H1 (cell line): ENCODE measurements around the gene UGT1A10. TPM values are rescaled to one million over a fixed set of nuclear protein-coding genes. Genes with fewer than 3 reads are reported as not detected.

Experiments used
- CTCF ChIA-PET: fragments of 300-600 bp; sonication (Branson Sonifier 250); formaldehyde crosslinking; loops from one replicate; lab custom pipeline; 2021; ENCODE audit not compliant: partially characterized antibody; lab: Charles Lee
- POLR2A ChIA-PET: fragments of 300-600 bp; sonication (Branson Sonifier 250); formaldehyde crosslinking; loops from one replicate; lab custom pipeline; 2021; ENCODE audit warnings: inconsistent platforms; ENCODE audit not compliant: partially characterized antibody; lab: Charles Lee
- DNase-seq, 2 experiments: peaks; one replicate each; pipeline versions ENCODE4 v3.0.0 to v3.0.0-alpha.2; 2010 to 2022; ENCODE audit warnings: low spot score in 2 of 2, low read depth in 1 of 2, mixed read lengths in 1 of 2
- FAIRE-seq: peaks from 2 replicates; lab custom pipeline; 2011; peaks lifted over from hg19 to GRCh38; lab: Jason Lieb, UNC
- H2AFZ ChIP-seq: 2 replicates; pipeline ENCODE4 v1.8.1; 2012; ENCODE audit warnings: low read length, inconsistent platforms
- H2AK5ac ChIP-seq: 2 replicates; pipeline ENCODE4 v1.6.1; 2013; ENCODE audit warnings: low read depth, low read length
- H2BK120ac ChIP-seq: replicated peaks from 2 replicates; pipeline ENCODE3; 2013; ENCODE audit warnings: low read depth, low read length, inconsistent platforms
- H2BK12ac ChIP-seq: 2 replicates; pipeline ENCODE4 v1.6.1; 2013; ENCODE audit warnings: low read depth, low read length
- H2BK15ac ChIP-seq: 2 replicates; pipeline ENCODE4 v1.6.1; 2013; ENCODE audit warnings: low read length
- H2BK20ac ChIP-seq: 2 replicates; pipeline ENCODE4 v1.6.1; 2013; ENCODE audit warnings: low read length
- H2BK5ac ChIP-seq: 2 replicates; pipeline ENCODE4 v1.6.1; 2013; ENCODE audit warnings: low read depth, low read length
- H3K14ac ChIP-seq: 2 replicates; pipeline ENCODE4 v1.6.1; 2013; ENCODE audit warnings: inconsistent platforms; ENCODE audit not compliant: insufficient read length
- H3K18ac ChIP-seq: 2 replicates; pipeline ENCODE4 v1.6.1; 2013; ENCODE audit warnings: low read length; ENCODE audit errors: extremely low read depth
- H3K23ac ChIP-seq: 2 replicates; pipeline ENCODE4 v1.6.1; 2013; ENCODE audit warnings: inconsistent platforms; ENCODE audit not compliant: insufficient read length
- H3K23me2 ChIP-seq: 2 replicates; pipeline ENCODE4 v1.6.1; 2013; ENCODE audit warnings: low read depth, low read length
- H3K27ac ChIP-seq: 2 replicates; pipeline ENCODE4 v1.6.1; 2011; ENCODE audit warnings: low read depth, low read length, inconsistent platforms
- H3K27me3 ChIP-seq, 4 experiments: replicated peaks in 1 of 4; 1 replicate in 1 of 4; 2 replicates in 3 of 4; pipeline versions ENCODE4 v1.6.1 to v1.8.1; 2011 to 2013; ENCODE audit warnings: low read length in 3 of 4, mild to moderate bottlenecking in 3 of 4, inconsistent platforms in 2 of 4, mixed read lengths in 2 of 4, moderate library complexity in 1 of 4; ENCODE audit not compliant: control insufficient read depth in 3 of 4, insufficient read depth in 3 of 4; ENCODE audit errors: extremely low read depth in 1 of 4
- H3K36me3 ChIP-seq, 4 experiments: 2 replicates each; pipeline versions ENCODE4 v1.6.1 to v1.8.1; 2011 to 2013; ENCODE audit warnings: mild to moderate bottlenecking in 4 of 4, low read length in 3 of 4, moderate library complexity in 2 of 4, control low read depth in 1 of 4, inconsistent platforms in 1 of 4; ENCODE audit not compliant: insufficient read depth in 4 of 4, control insufficient read depth in 2 of 4
- H3K4ac ChIP-seq: replicated peaks from 2 replicates; pipeline ENCODE3; 2013; ENCODE audit warnings: low read length, low read depth, mixed read lengths, inconsistent platforms; ENCODE audit not compliant: insufficient read length
- H3K4me1 ChIP-seq, 4 experiments: replicated peaks in 1 of 4; 1 replicate in 1 of 4; 2 replicates in 3 of 4; pipeline versions ENCODE4 v1.6.1 to v1.8.1; 2011 to 2013; ENCODE audit warnings: low read length in 3 of 4, inconsistent platforms in 2 of 4, mixed read lengths in 1 of 4; ENCODE audit not compliant: insufficient read depth in 4 of 4, control insufficient read depth in 3 of 4
- H3K4me2 ChIP-seq, 2 experiments: 2 replicates each; pipeline versions ENCODE4 v1.6.1 to v1.8.1; 2011 to 2013; ENCODE audit warnings: low read depth in 2 of 2, low read length in 2 of 2, control low read depth in 1 of 2, inconsistent platforms in 1 of 2, mild to moderate bottlenecking in 1 of 2; ENCODE audit not compliant: insufficient read depth in 1 of 2
- H3K4me3 ChIP-seq, 4 experiments: fragments of 200-600, 300-600 bp in 1 of 4; sonication (generic), shearing (Covaris generic), sonication (Bioruptor Twin) in 1 of 4; 2 replicates each; pipeline versions ENCODE4 v1.5.1 to v1.8.1; 2011 to 2016; ENCODE audit warnings: low read length in 4 of 4, low read depth in 3 of 4, control low read depth in 2 of 4, inconsistent platforms in 2 of 4, mild to moderate bottlenecking in 2 of 4, mixed read lengths in 1 of 4, moderate library complexity in 1 of 4; ENCODE audit not compliant: insufficient read depth in 2 of 4; ENCODE audit errors: extremely low read depth in 1 of 4
- H3K56ac ChIP-seq: replicated peaks from 2 replicates; pipeline ENCODE3; 2013; ENCODE audit warnings: low read depth, mild to moderate bottlenecking, mixed read lengths, low read length, inconsistent platforms; ENCODE audit not compliant: insufficient read length
- H3K79me1 ChIP-seq: 2 replicates; pipeline ENCODE4 v1.6.1; 2013; ENCODE audit warnings: low read depth, low read length, control low read depth
- H3K79me2 ChIP-seq, 2 experiments: 2 replicates each; pipeline versions ENCODE4 v1.6.1 to v1.8.1; 2012 to 2013; ENCODE audit warnings: low read length in 2 of 2, mild to moderate bottlenecking in 2 of 2, inconsistent platforms in 1 of 2; ENCODE audit not compliant: insufficient read depth in 2 of 2, control insufficient read depth in 1 of 2
- H3K9ac ChIP-seq, 4 experiments: replicated peaks in 1 of 4; 1 replicate in 1 of 4; 2 replicates in 3 of 4; pipeline versions ENCODE4 v1.6.1 to v1.8.1; 2011 to 2013; ENCODE audit warnings: low read depth in 3 of 4, low read length in 3 of 4, control low read depth in 2 of 4, mild to moderate bottlenecking in 2 of 4, moderate library complexity in 2 of 4, inconsistent platforms in 1 of 4; ENCODE audit errors: extremely low read depth in 1 of 4
- H3K9me3 ChIP-seq, 2 experiments: 2 replicates each; pipeline versions ENCODE4 v1.6.1 to v1.8.1; 2012 to 2013; ENCODE audit warnings: mild to moderate bottlenecking in 2 of 2, moderate library complexity in 2 of 2, control low read depth in 1 of 2, inconsistent platforms in 1 of 2, low read depth in 1 of 2, low read length in 1 of 2, mixed read lengths in 1 of 2; ENCODE audit not compliant: insufficient read depth in 2 of 2
- H4K20me1 ChIP-seq, 2 experiments: replicated peaks in 1 of 2; 2 replicates each; pipeline versions ENCODE3 to v1.8.1; 2011 to 2013; ENCODE audit warnings: inconsistent platforms in 2 of 2, low read length in 2 of 2, mild to moderate bottlenecking in 1 of 2; ENCODE audit not compliant: insufficient read depth in 2 of 2, control insufficient read depth in 1 of 2
- H4K5ac ChIP-seq: 2 replicates; pipeline ENCODE4 v1.6.1; 2013; ENCODE audit warnings: low read length, low read depth, mixed read lengths, inconsistent platforms; ENCODE audit not compliant: insufficient read length
- H4K8ac ChIP-seq: 2 replicates; pipeline ENCODE4 v1.8.0; 2013; ENCODE audit warnings: mild to moderate bottlenecking, moderate library complexity, low read length, inconsistent platforms; ENCODE audit not compliant: insufficient read depth; ENCODE audit errors: extremely low read depth
- H4K91ac ChIP-seq: replicated peaks from 2 replicates; pipeline ENCODE3; 2013; ENCODE audit warnings: low read length, mixed read lengths, inconsistent platforms; ENCODE audit not compliant: insufficient read length
- ATF2 ChIP-seq: IDR thresholded peaks from 2 replicates; pipeline ENCODE4 v1.6.1; 2012; ENCODE audit warnings: low read length, inconsistent platforms
- CHD2 ChIP-seq: IDR thresholded peaks from 2 replicates; pipeline ENCODE4 v1.6.1; 2012; ENCODE audit warnings: low read length, improper control_type of control experiment
- HDAC6 ChIP-seq: IDR thresholded peaks from one replicate; pipeline ENCODE4 v1.7.1; 2012; ENCODE audit warnings: low read depth, mild to moderate bottlenecking, inconsistent platforms, low read length, moderate library complexity
- KDM4A ChIP-seq: IDR thresholded peaks from one replicate; pipeline ENCODE4 v1.7.1; 2012; ENCODE audit warnings: low read depth, mild to moderate bottlenecking, moderate library complexity, low read length, inconsistent platforms; ENCODE audit not compliant: severe bottlenecking
- KDM5A ChIP-seq: fragments of 200-600 bp; IDR thresholded peaks from 2 replicates; pipeline ENCODE4 v1.7.1; 2012; ENCODE audit warnings: mild to moderate bottlenecking, low read length, inconsistent platforms, mixed read lengths
- PHF8 ChIP-seq: fragments of 200-600 bp; sonication (generic); conservative IDR thresholded peaks from 2 replicates; pipeline ENCODE4 v1.7.1; 2012; ENCODE audit warnings: low read depth, mild to moderate bottlenecking, inconsistent platforms, low read length, moderate library complexity
- SP1 ChIP-seq: IDR thresholded peaks from 2 replicates; pipeline ENCODE4 v1.6.1; 2011; ENCODE audit warnings: low read depth, low read length
- WGBS, 2 experiments: shearing (Covaris generic) in 1 of 2; methylation state at CpG; one replicate each; pipeline versions ENCODE4 v1.1.6 to v1.1.7; 2013 to 2015; ENCODE audit warnings: low lambda C conversion rate in 2 of 2, mixed read lengths in 2 of 2, inconsistent platforms in 1 of 2, low coverage in 1 of 2, missing lambda C conversion rate in 1 of 2; ENCODE audit not compliant: insufficient replicate concordance in 2 of 2, insufficient coverage in 1 of 2, insufficient read length in 1 of 2; ENCODE audit errors: extremely low coverage in 1 of 2, missing lambda C conversion rate in 1 of 2; 5-methylcytosine and 5-hydroxymethylcytosine counted together
- polyA plus RNA-seq, 7 experiments: library from polyadenylated mRNA; depleted of rRNA in 3 of 7; stranded (reverse) in 5 of 7; unstranded in 2 of 7; fragments of >200 nt in 5 of 7; fragments of 200-250 nt in 2 of 7; gene quantifications; 1 replicate in 5 of 7; 2 replicates in 1 of 7; 4 replicates in 1 of 7; pipeline versions ENCODE4 v1.2.1 to v1.2.3, GENCODE V29; 2011 to 2013; ENCODE audit warnings: missing spikeins in 2 of 7, mixed read lengths in 2 of 7
- total RNA-seq: library from RNA; stranded (reverse); fragmentation: NEBNext Ultra II Directional; extraction: Animal tissue kit (Norgen Biotek cat#: 25700); gene quantifications from 2 replicates; pipeline ENCODE4 v1.2.1, GENCODE V29; 2021

The UGT1A10 gene
- total and polyA plus RNA-seq, 2 of the 8 experiments (the other 6 are each of a cell fraction or from before 2014, with no cell fraction given), result not detected

- Histone ChIP-seq H2BK120ac (no peak overlapping the region), H2BK12ac (no peak overlapping the region), H3K4me2 (no peak overlapping the region), H2AFZ (no peak overlapping the region), H3K56ac (no peak overlapping the region), H3K4ac (no peak overlapping the region), H3K23ac (no peak overlapping the region), H3K18ac (no peak overlapping the region), H3K9ac (no peak overlapping the region), H4K8ac (no peak overlapping the region), H3K79me1 (no peaks in the 10 kb centered on the region), H3K79me2 (no peaks in the 10 kb centered on the region), H3K14ac (no peak overlapping the region), H4K91ac (no peak overlapping the region), H3K4me3 (no peak overlapping the region), H3K27me3 (no peaks in the 10 kb centered on the region), H2BK20ac (no peak overlapping the region), H2BK5ac (no peak overlapping the region), H4K20me1 (no peaks in the 10 kb centered on the region), H2BK15ac (no peak overlapping the region), H4K5ac (no peak overlapping the region), H3K9me3 (no peaks in the 10 kb centered on the region), H3K23me2 (no peaks in the 10 kb centered on the region), H3K36me3 (no peaks in the 10 kb centered on the region), H2AK5ac (no peak overlapping the region), H3K27ac (no peak overlapping the region), H3K4me1 (no peaks in the 10 kb centered on the region)
- 91% methylated on average over 5 of the region's 5 CpGs; no CpG with 5 or more reads in 1 of the 2 experiments for WGBS, 2 experiments
- CTCF ChIA-PET, result no interaction called here
- TF ChIP-seq KDM5A (no peak), HDAC6 (no peak), ATF2 (no peak), CHD2 (no peak), SP1 (no peak), KDM4A (no peak), PHF8 (no peak)
- DNase-seq, result no peak
- FAIRE-seq, result no peak
- POLR2A ChIA-PET, result no interaction called here
These were observed 2.6 kb downstream of the UGT1A10 start for GRCh38 chr2:233638836-233639235.
